ENCODE data around the gene ANO5. TPM values are rescaled to one million over a fixed set of nuclear protein-coding genes. Genes with fewer than 3 reads are reported as not detected.
"Not testable (repeated sequence)": the region's sequence is repeated elsewhere in the genome, so short reads cannot be mapped to it uniquely, and the experiment has no call there.

ANO5 gene
- total and polyA plus RNA-seq, 2 of the 4 experiments (the other 2 are of a cell fraction), result not detected

- H2BK120ac ChIP-seq (ENCODE audit: low read depth, low read length); H2AK5ac ChIP-seq (ENCODE audit: low read depth, low read length); in situ Hi-C loops (cut with MboI; ENCODE audit: low sequenced_read_pairs); H3K4ac ChIP-seq (ENCODE audit: low read depth, low read length); H3K18ac ChIP-seq (ENCODE audit: low read depth, low read length); H3K9ac ChIP-seq (ENCODE audit: low read depth, low read length); DNase-seq; H3K27me3 ChIP-seq (ENCODE audit: control insufficient read depth, insufficient read depth, low read length); H3K9me1 ChIP-seq (ENCODE audit: insufficient read depth, low read length); H4K20me1 ChIP-seq (ENCODE audit: insufficient read depth, low read length); H3K4me1 ChIP-seq (ENCODE audit: control insufficient read depth, insufficient read depth, low read length); dilution Hi-C loops (cut with HindIII; ENCODE audit: low sequenced_read_pairs, unreplicated experiment); intact Hi-C loops (cut with micrococcal nuclease); H3K27ac ChIP-seq (ENCODE audit: insufficient read depth, low read length); H3K4me2 ChIP-seq (ENCODE audit: low read depth, low read length); POLR2A ChIA-PET (ENCODE audit: unreplicated experiment); H2BK15ac ChIP-seq (ENCODE audit: low read depth, low read length); H2BK5ac ChIP-seq (ENCODE audit: low read depth, low read length, poor library complexity, severe bottlenecking); H4K8ac ChIP-seq (ENCODE audit: low read depth in 2 of 2, low read length in 2 of 2); H4K5ac ChIP-seq (ENCODE audit: low read depth, low read length); H3K36me3 ChIP-seq (ENCODE audit: control insufficient read depth, insufficient read depth, low read length); H3K23ac ChIP-seq (ENCODE audit: low read depth, low read length); H3K4me3 ChIP-seq (ENCODE audit: insufficient read depth, low read depth, low read length); H2AFZ ChIP-seq (replicated peaks; ENCODE audit: low read length, poor library complexity); H3K14ac ChIP-seq (replicated peaks; ENCODE audit: low read depth, low read length); CTCF ChIA-PET; H3K79me1 ChIP-seq (ENCODE audit: low read depth in 1 of 2, low read length in 2 of 2); H3K9me3 ChIP-seq (ENCODE audit: control insufficient read depth, insufficient read depth, low read length); H2AK9ac ChIP-seq (replicated peaks; ENCODE audit: low read depth, low read length, poor library complexity); H3K56ac ChIP-seq (ENCODE audit: extremely low read depth, insufficient read depth, low read length); H2BK20ac ChIP-seq (ENCODE audit: low read depth, low read length); ATAC-seq (ENCODE audit: low read depth); BruUV-seq (replicated peaks); H4K91ac ChIP-seq (ENCODE audit: insufficient read depth, low read depth, low read length): not testable (repeated sequence)
- WGBS, 2 experiments (ENCODE audit: extremely low coverage in 2 of 2, insufficient read length in 1 of 2), result no CpG with 5 or more reads among the region's 17 CpGs
These were observed 92.1 kb downstream of the ANO5 start for GRCh38 chr11:22284991-22285390.

Measured in IMR-90 (cell line).